Measurements from ENCODE around the gene DCAF11.

Gene DCAF11

DNA sequence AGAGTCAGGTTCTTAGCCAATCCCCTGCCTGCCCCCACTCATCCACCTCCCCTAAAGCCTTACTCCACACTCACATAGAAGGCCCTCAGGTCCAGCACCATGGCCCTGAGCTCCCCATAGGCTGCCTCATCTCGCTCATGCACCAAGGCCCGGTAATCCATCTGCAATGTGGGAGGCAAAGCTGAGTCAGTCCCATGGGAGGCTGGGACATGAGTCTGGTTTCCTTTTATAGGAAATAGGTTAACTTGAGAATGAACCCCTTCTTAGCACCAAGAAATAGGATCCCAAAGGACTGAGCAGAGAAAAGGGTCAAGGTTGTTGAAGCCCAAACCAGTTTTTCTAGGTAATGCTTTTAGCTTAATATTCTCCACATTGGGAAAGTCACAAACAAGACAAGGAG lies 28.9 kb downstream of the DCAF11 start:
- DNase-seq: no peak

- DNase-seq: no peak
Measured at GRCh38 chr14:24144451-24144850, 29.9 kb downstream of the DCAF11 start.

DNA sequence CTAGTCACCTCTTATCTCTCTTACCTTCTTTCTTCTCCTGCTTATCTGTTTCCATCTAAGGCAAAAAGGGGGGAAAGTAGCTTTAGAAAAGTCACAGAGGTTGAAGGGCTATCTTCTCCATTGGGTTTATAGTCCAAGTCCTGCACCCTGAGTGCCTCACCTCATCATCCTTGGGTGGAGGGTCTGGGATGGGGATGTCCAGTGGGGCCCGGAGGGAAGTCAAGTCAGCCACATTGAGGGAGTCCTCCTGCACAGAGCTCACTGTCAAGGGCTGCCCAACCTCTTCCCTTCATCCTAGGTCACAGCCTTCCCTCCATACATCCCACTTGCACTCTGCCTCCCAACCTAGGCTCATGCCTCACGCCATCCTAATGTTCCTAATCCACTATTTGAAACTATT lies 30.6 kb downstream of the DCAF11 start:
- no peak for DNase-seq

DNA sequence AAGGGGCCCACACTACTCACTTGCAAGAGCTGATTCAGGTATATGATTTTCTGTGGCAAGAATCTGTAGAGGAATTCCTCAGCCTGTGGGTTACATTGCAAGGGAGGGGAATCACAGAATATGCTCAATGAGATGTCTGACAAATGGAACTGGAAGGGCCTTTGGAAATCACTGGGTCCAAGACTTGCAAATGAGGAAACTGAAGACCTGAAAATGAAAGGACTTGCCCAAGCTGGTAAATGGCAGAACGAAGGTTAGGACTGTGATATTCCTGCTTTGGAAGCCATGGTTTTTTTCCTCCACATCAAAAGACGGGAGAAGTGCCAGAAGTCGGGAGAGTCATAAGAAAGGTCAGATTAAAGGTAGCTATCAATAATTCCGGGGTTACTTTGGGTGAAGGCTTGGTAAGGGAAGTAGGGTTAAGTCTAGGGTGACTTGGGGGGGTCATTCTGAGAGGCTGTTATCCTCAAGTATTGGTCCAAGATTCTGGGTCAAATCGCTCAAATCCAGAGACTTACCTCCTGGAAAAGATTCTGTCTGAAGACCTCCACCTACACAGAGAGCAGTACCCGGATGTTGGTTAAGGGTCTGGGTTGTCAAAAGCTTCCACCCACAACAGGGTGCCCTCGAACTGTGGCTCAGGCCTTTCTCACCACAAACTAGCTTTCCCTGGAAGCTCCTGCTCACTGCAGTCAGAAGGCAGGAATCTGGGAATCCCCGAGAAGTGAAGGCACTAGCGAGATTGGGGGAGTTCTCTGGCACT lies 31.3 kb downstream of the DCAF11 start:
- DNase-seq: no peak

DNA sequence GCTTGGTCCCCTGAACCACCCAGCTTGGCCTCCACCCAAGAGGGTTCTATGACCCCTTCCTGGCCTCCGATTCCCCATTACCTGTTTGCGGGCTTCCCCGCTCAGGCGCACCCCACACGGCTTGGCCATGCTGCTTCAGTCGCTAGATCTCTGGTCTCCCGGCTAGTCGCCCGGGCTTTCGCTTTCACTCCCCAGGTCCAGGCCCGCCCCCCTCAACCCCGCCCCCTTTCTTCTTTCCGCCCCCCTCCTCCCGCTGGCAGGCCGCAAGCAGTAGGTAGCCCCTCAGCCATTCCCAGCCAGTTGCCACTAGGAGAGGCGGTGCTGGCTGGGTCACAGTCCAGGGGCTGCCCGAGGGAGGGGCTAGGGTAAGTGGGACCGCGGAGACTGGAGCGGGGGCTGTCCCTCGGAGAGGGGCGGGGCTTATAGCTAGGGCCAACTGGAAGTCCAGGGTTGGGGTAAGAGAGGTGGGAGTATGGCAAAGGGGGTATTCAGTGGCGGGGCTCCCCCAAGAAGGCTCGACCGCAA lies 31.9 kb downstream of the DCAF11 start, which contains the start of gene PSME2:
Gene PSME2, minus strand, starts transcription at position 158 of the 525 bp plus-strand sequence. Its CDS starts 29 bp downstream, at position 129.
- DNase-seq: peak; percentile 91

DNA sequence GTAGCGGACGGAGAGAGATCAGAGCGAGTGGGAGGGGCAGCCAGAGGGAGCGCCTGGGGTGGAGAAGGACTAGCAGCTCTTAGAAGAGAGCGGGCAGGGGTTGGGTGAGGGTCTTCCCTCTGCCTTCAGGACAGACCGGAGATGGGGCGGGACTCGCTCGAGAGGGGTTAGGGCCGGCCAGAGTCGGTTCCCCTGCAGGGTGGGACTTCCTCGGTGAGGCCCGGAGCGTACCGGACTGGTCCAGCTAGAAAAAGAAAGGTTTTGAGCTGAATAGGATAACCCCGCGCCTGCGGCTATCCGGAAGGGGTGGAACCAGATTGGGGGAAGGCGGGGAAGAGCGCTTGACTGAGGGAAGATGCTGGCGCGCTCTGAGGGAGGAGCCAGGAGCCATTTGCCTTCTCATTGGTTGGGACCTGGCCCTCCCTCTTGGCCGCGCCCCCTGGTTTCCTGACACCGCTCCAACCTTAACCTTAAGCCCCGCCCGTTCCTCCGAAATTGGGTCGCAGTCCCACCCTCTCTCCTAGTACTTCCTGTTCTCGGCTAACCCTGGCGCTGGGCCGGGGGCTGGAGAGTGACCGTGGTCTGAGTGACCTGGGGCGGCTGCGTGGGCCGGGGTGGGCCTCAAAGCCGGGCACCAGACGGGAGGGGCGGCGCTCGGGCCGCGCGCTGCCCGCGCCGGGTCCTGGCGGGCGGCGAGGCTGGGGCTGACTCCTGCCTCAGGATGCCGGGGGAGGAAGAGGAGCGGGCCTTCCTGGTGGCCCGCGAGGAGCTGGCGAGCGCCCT lies 32.6 kb downstream of the DCAF11 start, which contains the start of gene RNF31:
Gene RNF31, plus strand, starts transcription at position 521 of the 783 bp plus-strand sequence. Its CDS starts 201 bp downstream, at position 722.
- peak; percentile 77 for DNase-seq

DNA sequence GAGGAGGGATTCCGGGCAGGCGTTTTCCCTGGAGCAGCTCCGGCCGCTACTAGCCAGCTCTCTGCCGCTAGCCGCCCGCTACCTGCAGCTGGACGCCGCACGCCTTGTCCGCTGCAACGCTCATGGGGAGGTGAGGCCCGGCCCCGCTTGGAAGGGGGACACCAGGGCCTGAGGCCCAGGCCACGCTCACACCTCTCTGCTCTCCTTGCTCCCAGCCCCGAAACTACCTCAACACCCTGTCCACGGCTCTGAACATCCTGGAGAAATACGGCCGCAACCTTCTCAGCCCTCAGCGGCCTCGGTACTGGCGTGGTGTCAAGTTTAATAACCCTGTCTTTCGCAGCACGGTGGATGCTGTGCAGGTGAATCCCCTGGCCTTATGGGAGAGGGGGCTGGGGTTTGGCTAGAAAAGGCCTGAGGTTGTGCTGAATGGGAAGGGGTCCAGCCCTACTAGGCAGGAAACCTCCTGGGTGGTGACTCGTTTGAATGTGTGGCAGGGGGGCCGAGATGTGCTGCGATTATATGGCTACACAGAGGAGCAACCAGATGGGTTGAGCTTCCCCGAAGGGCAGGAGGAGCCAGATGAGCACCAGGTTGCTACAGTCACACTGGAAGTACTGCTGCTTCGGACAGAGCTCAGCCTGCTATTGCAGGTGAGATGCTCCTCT lies 33.3 kb downstream of the DCAF11 start:
- no peak for DNase-seq

DNA sequence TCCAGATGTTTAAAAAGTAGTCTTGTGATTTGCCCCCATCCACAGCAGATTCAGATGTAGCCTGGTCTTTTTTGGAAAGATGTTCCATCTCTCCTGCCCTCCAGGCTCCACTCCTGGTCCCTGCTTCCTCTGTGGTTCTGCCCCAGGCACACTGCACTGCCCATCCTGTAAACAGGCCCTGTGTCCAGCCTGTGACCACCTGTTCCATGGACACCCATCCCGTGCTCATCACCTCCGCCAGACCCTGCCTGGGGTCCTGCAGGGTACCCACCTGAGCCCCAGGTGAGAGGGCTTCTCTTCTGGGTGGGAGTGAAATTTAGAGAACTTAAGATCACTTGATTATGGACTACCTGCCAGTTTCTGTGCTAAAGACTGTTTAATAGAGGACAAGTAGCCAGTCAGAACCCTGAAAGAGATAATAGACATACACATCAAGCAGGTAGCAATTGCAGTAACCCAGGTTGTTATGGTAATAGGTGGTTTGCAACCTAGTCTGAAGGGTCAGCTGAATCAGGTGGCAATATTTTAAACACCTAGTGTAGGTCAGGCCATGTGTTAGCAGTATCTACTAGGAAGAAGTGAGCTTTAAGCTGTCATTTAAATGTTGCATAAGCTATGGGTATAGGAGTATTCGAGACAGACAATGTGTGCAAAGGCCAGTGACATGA lies 34.9 kb downstream of the DCAF11 start:
- DNase-seq: no peak

DNA sequence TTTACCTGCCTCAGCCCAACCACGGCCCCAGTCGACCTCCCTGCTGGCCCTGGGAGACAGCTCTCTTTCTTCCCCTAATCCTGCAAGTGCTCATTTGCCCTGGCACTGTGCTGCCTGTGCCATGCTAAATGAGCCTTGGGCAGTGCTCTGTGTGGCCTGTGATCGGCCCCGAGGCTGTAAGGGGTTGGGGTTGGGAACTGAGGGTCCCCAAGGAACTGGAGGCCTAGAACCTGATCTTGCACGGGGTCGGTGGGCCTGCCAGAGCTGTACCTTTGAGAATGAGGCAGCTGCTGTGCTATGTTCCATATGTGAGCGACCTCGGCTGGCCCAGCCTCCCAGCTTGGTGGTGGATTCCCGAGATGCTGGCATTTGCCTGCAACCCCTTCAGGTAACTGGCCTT lies 35.5 kb downstream of the DCAF11 start:
- DNase-seq: no peak

GRCh38 chr14:24150567-24150966 lies 36.0 kb downstream of the DCAF11 start:
- no peak for DNase-seq

DNA sequence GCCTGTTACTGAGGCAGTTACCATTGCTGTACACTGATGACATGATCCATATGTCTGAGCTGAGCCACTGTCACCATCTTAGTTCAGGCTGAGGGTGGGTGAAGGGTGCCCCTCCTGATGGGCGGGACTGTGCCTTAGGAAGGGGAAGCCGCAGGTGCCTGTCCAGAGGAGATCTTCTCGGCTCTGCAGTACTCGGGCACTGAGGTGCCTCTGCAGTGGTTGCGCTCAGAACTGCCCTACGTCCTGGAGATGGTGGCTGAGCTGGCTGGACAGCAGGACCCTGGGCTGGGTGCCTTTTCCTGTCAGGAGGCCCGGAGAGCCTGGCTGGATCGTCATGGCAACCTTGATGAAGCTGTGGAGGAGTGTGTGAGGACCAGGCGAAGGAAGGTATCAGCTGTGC lies 36.4 kb downstream of the DCAF11 start:
- DNase-seq: no peak

- DNase-seq: no peak
Measured at GRCh38 chr14:24151404-24152080, 37.0 kb downstream of the DCAF11 start.

DNA sequence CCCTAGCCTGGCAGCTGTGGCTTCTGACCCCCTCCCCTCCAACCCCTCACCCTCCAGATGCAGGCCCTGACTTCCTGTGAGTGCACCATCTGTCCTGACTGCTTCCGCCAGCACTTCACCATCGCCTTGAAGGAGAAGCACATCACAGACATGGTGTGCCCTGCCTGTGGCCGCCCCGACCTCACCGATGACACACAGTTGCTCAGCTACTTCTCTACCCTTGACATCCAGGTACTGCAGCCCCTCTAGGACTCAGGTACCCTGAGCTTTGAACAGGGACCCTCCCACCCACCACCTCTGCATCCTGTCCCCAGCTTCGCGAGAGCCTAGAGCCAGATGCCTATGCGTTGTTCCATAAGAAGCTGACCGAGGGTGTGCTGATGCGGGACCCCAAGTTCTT lies 40.5 kb downstream of the DCAF11 start:
- DNase-seq: no peak

DNA sequence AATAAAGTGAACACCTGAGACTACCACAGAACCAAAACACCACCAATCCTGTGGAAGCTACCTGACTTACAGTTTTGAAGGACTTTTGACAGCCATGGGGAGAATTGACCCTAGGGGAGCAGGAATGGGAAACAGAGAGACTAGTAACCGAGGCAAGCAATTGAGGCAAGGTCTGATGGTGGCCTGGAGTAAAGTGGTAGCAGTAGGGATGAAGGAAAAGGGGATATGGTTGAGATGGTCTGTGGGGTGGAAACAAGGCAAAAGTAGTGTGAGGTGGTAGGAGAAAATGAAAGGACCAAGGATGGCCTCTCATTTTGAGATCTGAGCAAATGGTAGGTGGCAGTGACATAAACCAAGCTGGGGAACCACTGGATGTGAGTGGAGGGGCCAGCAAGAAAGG lies 42.3 kb downstream of the DCAF11 start:
- DNase-seq: no peak

- DNase-seq: no peak
Measured at GRCh38 chr14:24157331-24157730, 42.8 kb downstream of the DCAF11 start.

DNA sequence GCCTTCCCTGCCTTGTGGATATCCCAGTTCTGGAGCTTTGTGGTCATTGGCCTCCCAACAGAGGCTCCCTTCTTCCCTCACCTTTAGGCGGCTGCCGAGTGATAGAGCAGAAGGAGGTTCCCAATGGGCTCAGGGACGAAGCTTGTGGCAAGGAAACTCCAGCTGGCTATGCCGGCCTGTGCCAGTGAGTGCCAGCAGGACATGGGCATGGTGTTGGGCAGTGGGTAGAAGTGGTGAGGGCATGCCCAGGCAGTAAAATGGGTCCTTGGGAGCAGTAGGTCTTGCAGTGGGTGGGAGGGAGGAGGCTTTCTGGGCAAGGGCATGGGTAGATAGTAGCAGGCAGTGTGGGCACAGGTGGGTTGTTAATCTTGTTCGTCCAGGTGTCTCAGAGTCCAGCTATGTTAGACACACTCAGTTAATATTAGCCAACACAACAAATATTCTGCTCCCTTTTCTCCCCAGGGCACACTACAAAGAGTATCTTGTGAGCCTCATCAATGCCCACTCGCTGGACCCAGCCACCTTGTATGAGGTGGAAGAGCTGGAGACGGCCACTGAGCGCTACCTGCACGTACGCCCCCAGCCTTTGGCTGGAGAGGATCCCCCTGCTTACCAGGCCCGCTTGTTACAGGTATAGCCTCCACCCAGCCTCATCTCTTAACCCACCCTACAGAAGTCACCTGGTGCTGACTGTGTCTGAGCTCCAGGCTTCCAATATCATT lies 45.4 kb downstream of the DCAF11 start:
- no peak for DNase-seq

GRCh38 chr14:24160499-24160849 lies 45.9 kb downstream of the DCAF11 start:
- no peak for DNase-seq

DNA sequence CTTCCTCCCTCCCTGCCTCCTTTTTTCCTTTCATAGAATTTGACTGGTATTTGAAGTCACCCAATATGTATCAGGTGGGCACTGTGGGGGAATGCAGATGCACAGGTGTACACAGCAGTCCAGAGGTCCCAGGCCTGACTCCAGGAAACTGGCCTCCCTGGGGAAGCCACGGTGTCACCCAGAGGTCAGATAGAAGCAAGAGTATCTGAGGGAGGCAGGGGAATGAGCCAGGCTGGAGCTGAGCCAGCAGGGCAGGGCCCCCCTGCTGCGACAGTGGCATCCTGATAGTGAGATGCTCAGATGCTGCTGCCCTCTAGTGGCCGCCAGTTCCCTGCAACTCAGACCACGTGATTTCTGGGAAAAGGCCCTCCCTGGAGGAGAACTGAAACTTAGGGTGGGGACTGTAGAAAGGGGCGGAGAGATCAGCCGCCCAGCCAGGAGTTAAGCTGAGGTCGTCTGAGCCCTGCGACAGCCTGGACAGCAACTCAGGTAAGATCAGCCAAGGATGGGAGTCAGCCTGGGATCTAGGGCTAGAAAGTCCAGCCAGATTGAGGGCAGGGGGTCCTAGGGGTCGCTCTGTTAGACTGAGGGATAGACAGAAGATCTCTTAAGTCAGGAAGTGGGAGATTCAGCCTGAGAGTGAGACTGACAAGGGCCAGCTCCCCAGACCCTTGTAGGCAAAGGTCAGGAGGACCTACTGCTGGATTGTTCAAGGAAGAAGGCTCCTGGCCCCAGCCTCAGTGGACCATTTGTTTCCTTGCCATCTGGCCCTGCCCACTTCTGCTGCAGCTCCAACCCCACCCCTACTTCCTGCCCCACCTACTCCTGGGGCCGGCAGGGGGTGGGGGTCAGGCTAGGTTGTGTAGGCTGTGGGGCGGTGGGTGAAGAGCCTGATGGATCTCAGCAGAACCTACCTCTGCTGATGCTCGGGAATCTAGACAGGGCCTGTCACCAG lies 46.5 kb downstream of the DCAF11 start, which contains the start of gene IRF9:
Gene IRF9, plus strand, starts transcription at position 416 of the 955 bp plus-strand sequence. CDS start 880 bp downstream, outside the sequence.
- DNase-seq: peak; percentile 76

- DNase-seq: no peak
Measured at GRCh38 chr14:24162093-24162492, 47.5 kb downstream of the DCAF11 start.

- DNase-seq: no peak
Measured at GRCh38 chr14:24164518-24164991, 50.0 kb downstream of the DCAF11 start.

Measured in 8988T (cell line).